ENCODE measurements around the gene CSH1. TPM values are rescaled to one million over a fixed set of nuclear protein-coding genes. Genes with fewer than 3 reads are reported as not detected.
"Not testable (repeated sequence)": the region's sequence is repeated elsewhere in the genome, so short reads cannot be mapped to it uniquely, and the experiment has no call there.

The CSH1 gene
- total RNA-seq, 2 experiments from 2014 or later = not detected

DNA sequence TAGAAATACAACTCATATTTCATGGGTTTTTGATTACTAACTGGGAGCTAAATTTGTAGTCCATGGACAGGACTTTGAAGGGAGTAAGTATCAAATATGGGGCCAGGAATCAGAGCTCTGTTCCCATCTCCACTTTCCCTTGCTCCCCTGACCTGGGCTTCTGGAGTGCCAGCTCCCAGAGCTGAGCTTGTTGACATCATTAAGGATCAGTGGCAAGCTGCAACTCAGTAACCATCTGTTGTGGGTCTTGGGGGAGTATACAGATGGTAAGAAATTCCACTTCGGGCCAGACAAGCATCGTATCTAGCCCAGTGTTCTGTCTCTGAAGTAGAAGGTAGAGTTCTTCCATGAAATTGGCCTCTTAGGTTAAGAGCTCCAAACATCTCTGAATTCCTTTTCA, 5.6 kb upstream of the CSH1 start:
- H3K4me1 Mint-ChIP-seq (ENCODE audit: low read depth); H3K9me3 Mint-ChIP-seq (ENCODE audit: insufficient read depth); H3K36me3 Mint-ChIP-seq (ENCODE audit: low read depth); H3K4me3 Mint-ChIP-seq; DNase-seq; H3K27ac Mint-ChIP-seq; ATAC-seq: not testable (repeated sequence)
- peaks cover 24% of the 10 kb centered on the region for H3K27me3 Mint-ChIP-seq (ENCODE audit: low read depth)
- CTCF ChIA-PET = interaction anchor here (0.6 to 4.0 kb wide), 16 partner anchors 10 to 517 kb away, joined by 3 to 31 read pairs (median 6); partner anchors contain the start of genes CSHL1 and GH1
- POLR2A ChIA-PET = interaction anchor here (0.6 kb wide), 1 partner anchor 327 kb away, joined by 3 read pairs; no protein-coding TSS in a partner anchor

DNA sequence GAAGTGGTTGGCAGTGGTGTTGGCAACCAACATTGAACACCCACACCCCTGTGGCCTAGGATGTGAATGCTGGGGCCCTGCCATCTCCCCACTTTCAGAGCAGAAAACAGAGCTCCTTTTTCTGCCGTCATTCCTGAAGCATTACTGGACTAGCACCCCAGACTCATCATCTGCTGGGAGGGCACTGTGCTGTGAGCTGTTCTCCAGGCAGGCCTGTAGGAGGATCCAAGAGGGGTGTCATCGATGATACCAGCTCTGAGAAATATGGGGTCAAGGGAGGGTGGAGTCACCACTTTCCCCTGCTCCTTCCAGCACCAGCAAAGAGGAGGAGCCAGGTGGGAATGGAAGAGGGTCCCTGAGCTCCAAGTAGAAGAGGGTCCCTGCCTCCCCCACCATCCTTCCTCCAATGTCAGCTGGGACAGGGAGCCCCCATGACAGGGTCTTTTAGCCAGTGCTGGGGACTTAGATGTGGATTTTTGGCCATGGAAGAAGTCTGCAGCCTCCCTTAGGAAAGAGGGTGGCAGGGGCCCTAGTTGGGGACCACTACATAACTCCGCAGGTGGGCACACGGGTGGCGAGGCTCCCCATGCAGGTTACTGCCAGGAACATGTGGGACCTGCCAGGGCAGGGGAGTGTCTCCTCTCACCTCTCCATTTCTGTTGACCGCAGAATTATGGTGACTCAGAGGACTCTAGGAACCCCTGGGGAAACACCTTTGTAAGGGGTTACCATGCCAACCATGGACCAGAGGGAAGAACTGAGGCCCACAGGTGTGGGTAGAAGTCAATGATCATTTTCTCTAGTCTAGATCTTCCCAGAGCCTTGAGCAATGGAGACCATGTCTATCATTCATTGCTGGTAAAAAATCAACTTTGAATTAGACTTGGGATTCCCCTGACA, 2.8 kb upstream of the CSH1 start:
- ATAC-seq; H3K27ac Mint-ChIP-seq; H3K36me3 Mint-ChIP-seq (ENCODE audit: low read depth); H3K4me1 Mint-ChIP-seq (ENCODE audit: low read depth); H3K9me3 Mint-ChIP-seq (ENCODE audit: insufficient read depth); H3K4me3 Mint-ChIP-seq; DNase-seq: not testable (repeated sequence)
- CTCF ChIA-PET = interaction anchor here (1.3 to 2.7 kb wide), 4 partner anchors 10 to 130 kb away, joined by 3 to 13 read pairs (median 3); no protein-coding TSS in a partner anchor
- peaks cover 22% of the 10 kb centered on the region for H3K27me3 Mint-ChIP-seq (ENCODE audit: low read depth)
- POLR2A ChIA-PET = interaction anchor here (0.6 kb wide), 1 partner anchor 467 kb away, joined by 3 read pairs; no protein-coding TSS in a partner anchor

DNA sequence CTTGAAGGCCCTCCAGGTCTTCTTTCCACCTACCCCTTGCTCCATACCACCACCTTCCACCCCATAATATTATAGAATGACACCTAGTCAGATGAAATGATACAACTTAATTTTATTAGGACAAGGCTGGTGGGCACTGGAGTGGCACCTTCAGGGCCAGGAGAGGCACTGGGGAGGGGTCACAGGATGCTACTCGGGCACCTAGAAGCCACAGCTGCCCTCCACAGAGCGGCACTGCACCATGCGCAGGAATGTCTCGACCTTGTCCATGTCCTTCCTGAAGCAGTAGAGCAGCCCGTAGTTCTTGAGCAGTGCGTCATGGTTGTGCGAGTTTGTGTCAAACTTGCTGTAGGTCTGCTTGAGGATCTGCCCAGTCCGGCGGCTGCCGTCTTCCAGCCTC, 1.6 kb downstream of the CSH1 start:
- ATAC-seq; H3K27ac Mint-ChIP-seq; H3K36me3 Mint-ChIP-seq (ENCODE audit: low read depth); DNase-seq; H3K9me3 Mint-ChIP-seq (ENCODE audit: insufficient read depth); H3K4me1 Mint-ChIP-seq (ENCODE audit: low read depth); H3K4me3 Mint-ChIP-seq; CTCF ChIA-PET: not testable (repeated sequence)
- POLR2A ChIA-PET = interaction anchor here (0.7 kb wide), 1 partner anchor 120 kb away, joined by 3 read pairs; no protein-coding TSS in a partner anchor
- H3K27me3 Mint-ChIP-seq (ENCODE audit: low read depth) = peaks cover 14% of the 10 kb centered on the region

DNA sequence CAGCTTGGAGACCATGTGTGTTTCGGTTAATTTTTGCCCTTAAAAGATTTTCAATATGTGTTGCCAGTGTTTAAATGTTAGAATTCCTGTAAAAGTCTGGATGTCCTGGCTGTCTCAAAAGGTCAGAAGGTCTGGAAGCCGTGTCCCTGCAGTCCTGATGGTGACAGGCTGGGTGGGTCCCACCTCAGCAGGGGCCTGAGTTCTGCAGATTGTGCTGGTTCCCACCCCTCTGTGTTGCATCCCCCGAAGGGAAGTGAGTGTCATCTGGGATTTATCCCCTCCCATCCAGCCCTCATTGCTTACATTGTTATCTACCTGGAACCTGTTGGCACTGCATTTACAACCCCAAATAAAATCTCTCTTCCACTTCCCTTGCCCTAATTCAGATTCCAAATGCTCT, 2.4 kb downstream of the CSH1 start:
- POLR2A ChIA-PET = interaction anchor here (0.7 kb wide), 1 partner anchor 119 kb away, joined by 3 read pairs; no protein-coding TSS in a partner anchor
- H3K4me1 Mint-ChIP-seq (ENCODE audit: low read depth); CTCF ChIA-PET; DNase-seq; H3K36me3 Mint-ChIP-seq (ENCODE audit: low read depth); H3K27ac Mint-ChIP-seq; H3K4me3 Mint-ChIP-seq; ATAC-seq; H3K9me3 Mint-ChIP-seq (ENCODE audit: insufficient read depth): not testable (repeated sequence)
- peaks cover 15% of the 10 kb centered on the region for H3K27me3 Mint-ChIP-seq (ENCODE audit: low read depth)

- peaks cover 20% of the 10 kb centered on the region for H3K27me3 Mint-ChIP-seq (ENCODE audit: low read depth)
- ChIA-PET CTCF (interaction anchor here (0.8 to 0.9 kb wide), 2 partner anchors 10 to 27 kb away, joined by 3 to 4 read pairs; no protein-coding TSS in a partner anchor), POLR2A (interaction anchor here (0.6 kb wide), 1 partner anchor 529 kb away, joined by 3 read pairs; no protein-coding TSS in a partner anchor)
- ATAC-seq; H3K4me1 Mint-ChIP-seq (ENCODE audit: low read depth); H3K36me3 Mint-ChIP-seq (ENCODE audit: low read depth); DNase-seq; H3K4me3 Mint-ChIP-seq; H3K27ac Mint-ChIP-seq; H3K9me3 Mint-ChIP-seq (ENCODE audit: insufficient read depth): not testable (repeated sequence)
These were observed 3.9 kb downstream of the CSH1 start for GRCh38 chr17:63892316-63893037.

DNA sequence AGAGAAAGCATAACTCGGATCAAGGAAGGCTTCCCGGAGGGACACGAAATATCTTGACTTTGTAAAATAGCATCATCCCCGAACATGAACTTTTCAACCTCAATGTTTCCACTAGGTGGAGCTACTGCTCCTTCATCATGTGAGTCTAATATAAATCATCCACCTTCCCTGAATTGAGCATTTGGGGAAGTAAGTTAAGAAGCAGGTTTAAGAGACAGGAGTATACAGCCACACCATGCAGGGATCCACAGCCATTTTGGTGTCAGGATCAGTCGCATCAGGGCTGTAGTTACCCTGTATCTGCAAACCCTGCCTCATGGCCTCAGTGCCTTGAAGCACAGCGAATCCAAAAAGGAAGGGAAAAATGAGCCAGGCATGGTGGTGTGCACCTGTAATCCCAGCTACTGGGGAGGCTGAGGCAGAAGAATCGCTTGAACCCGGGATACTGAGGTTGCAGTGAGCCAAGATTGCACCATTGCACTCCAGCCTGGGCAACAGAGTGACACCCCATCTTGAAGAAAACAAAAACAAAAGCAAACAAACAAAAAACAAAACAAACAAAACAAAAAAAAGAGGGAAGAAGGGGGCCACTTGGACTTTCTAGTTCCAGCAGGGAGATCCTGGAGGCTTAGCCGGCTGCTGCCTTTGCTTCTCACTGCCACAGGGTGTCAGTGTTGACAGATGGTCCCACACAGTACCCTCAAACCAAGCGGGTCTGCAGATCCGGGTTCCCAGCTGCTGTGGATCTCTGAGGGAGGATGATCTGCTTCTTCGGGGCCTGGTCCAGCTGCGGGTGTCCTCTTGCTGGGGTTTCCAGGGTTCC, 7.1 kb downstream of the CSH1 start:
- H3K4me1 Mint-ChIP-seq (ENCODE audit: low read depth); H3K36me3 Mint-ChIP-seq (ENCODE audit: low read depth); H3K27ac Mint-ChIP-seq; H3K9me3 Mint-ChIP-seq (ENCODE audit: insufficient read depth); POLR2A ChIA-PET; H3K4me3 Mint-ChIP-seq: not testable (repeated sequence)
- DNase-seq = peak; percentile 45
- peak; percentile 70 for ATAC-seq
- CTCF ChIA-PET = interaction anchor here (0.6 to 3.5 kb wide), 20 partner anchors 9 to 259 kb away, joined by 3 to 31 read pairs (median 4); partner anchors contain the start of gene CD79B
- H3K27me3 Mint-ChIP-seq (ENCODE audit: low read depth) = peaks cover 23% of the 10 kb centered on the region

- DNase-seq; H3K9me3 Mint-ChIP-seq (ENCODE audit: insufficient read depth); ATAC-seq; H3K4me3 Mint-ChIP-seq; POLR2A ChIA-PET; H3K27ac Mint-ChIP-seq; H3K36me3 Mint-ChIP-seq (ENCODE audit: low read depth): not testable (repeated sequence)
- Mint-ChIP-seq H3K4me1 (ENCODE audit: low read depth) (peaks cover 11% of the 10 kb centered on the region), H3K27me3 (ENCODE audit: low read depth) (peaks cover 10% of the 10 kb centered on the region)
- CTCF ChIA-PET = interaction anchor here (0.7 kb wide), 1 partner anchor 37 kb away, joined by 3 read pairs; no protein-coding TSS in a partner anchor
These were observed 11.3 kb downstream of the CSH1 start for GRCh38 chr17:63885119-63885518.

DNA sequence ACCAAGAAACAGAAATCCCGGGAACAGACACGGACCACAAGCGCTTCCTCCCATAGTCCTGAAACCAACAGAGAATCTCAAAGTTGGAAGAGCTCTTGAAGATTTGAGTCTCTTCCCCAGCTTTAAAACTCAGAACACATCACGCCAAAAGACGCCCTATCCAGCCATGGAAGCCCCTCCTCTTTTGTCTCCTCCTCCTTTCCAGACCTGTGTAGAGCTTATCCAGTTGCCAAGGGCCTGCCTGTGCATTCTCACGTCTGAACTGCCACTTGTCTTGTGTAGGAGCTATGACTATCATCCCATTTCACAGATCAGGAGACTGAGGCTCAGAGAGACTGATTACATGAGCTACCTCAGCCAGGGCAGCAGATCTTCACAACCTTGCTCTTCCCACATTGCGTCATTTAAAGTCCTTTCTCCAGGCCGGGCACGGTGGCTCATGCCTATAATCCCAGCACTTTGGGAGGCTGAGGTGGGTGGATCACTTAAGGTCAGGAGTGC, 13.7 kb downstream of the CSH1 start:
- H3K27ac Mint-ChIP-seq; H3K9me3 Mint-ChIP-seq (ENCODE audit: insufficient read depth); POLR2A ChIA-PET; H3K27me3 Mint-ChIP-seq (ENCODE audit: low read depth); H3K4me1 Mint-ChIP-seq (ENCODE audit: low read depth); H3K36me3 Mint-ChIP-seq (ENCODE audit: low read depth); ATAC-seq; H3K4me3 Mint-ChIP-seq; DNase-seq: not testable (repeated sequence)
- CTCF ChIA-PET = interaction anchor here (0.9 to 2.1 kb wide), 5 partner anchors 9 to 34 kb away, joined by 3 to 7 read pairs (median 4); no protein-coding TSS in a partner anchor

- POLR2A ChIA-PET = no interaction called here
These were observed 14.3 kb downstream of the CSH1 start, which contains the start of gene GH2 for GRCh38 chr17:63881935-63882601. Gene GH2, minus strand, starts transcription at chr17:63881944. Its CDS starts 143 bp downstream, at chr17:63881801.

DNA sequence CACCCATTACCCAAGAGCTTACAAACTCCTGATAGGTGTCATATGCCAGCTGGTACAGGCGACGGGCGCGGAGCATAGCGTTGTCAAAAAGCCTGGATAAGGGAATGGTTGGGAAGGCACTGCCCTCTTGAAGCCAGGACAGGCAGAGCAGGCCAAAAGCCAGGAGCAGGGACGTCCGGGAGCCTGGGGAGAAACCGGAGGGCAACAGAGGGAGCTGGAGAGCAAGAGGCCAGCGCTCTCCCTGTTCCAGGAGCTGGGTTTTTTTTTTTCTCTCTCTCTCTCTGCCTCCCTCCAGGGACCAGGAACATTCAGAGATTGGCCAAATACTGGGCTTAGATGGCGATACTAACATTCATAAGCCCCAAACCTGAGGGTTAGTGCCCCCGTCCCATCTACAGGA, 15.0 kb downstream of the CSH1 start:
- ATAC-seq; DNase-seq; H3K4me1 Mint-ChIP-seq (ENCODE audit: low read depth); H3K27ac Mint-ChIP-seq; H3K4me3 Mint-ChIP-seq; H3K27me3 Mint-ChIP-seq (ENCODE audit: low read depth); H3K9me3 Mint-ChIP-seq (ENCODE audit: insufficient read depth); H3K36me3 Mint-ChIP-seq (ENCODE audit: low read depth): not testable (repeated sequence)
- POLR2A ChIA-PET = interaction anchor here (0.5 kb wide), 1 partner anchor 963 kb away, joined by 3 read pairs; no protein-coding TSS in a partner anchor
- CTCF ChIA-PET = interaction anchor here (0.8 to 1.3 kb wide), 6 partner anchors 15 to 51 kb away, joined by 3 to 5 read pairs (median 4); partner anchors contain the start of gene CD79B

More at GRCh38 chr17:63881935-63882601, 14.3 kb downstream of the CSH1 start, which contains the start of gene GH2:
- Mint-ChIP-seq H3K9me3 (ENCODE audit: insufficient read depth) (no peaks in the 10 kb centered on the region), H3K36me3 (ENCODE audit: low read depth) (no peaks in the 10 kb centered on the region), H3K27me3 (ENCODE audit: low read depth) (peaks cover 3% of the 10 kb centered on the region), H3K4me3 (no peak within 1 kb of the TSS), H3K4me1 (ENCODE audit: low read depth) (peaks cover 6% of the 10 kb centered on the region), H3K27ac (no peak within 1 kb of the TSS)
- ATAC-seq (peak; percentile 86), DNase-seq (peak; percentile 75)
- CTCF ChIA-PET = interaction anchor here (0.8 to 1.4 kb wide), 9 partner anchors 10 to 50 kb away, joined by 3 to 5 read pairs (median 4); partner anchors contain the start of gene CD79B

All from activated CD8-positive, alpha-beta T cell treated with anti-CD3 and anti-CD28 coated beads, Interleukin-2, amount 10 ng/mL, durations not matched to agents 7 days and 5 days (primary cell).